ENCODE results near the gene DGCR6. TPM values are rescaled to one million over a fixed set of nuclear protein-coding genes. Genes with fewer than 3 reads are reported as not detected.

Gene DGCR6
- total and polyA plus RNA-seq, 2 experiments from 2014 or later: 1.4 to 2.3 TPM

GRCh38 chr22:18925368-18926064 is 19.4 kb downstream of the DGCR6 start:
- H4K20me1 ChIP-seq (replicated peaks; ENCODE audit: insufficient read depth): no peaks in the 10 kb centered on the region
- H3K27me3 Mint-ChIP-seq (ENCODE audit: insufficient read depth, low read depth, poor library complexity): no peaks in the 10 kb centered on the region
- H3K4me3 ChIP-seq: no peak overlapping the region
- no peak for ATAC-seq
- H3K9me3 Mint-ChIP-seq: no peaks in the 10 kb centered on the region
- H3K9me2 ChIP-seq (ENCODE audit: insufficient read depth): no peaks in the 10 kb centered on the region
- H2AFZ ChIP-seq: no peak overlapping the region
- H3K27ac Mint-ChIP-seq: no peak overlapping the region
- no peak overlapping the region for H3K4me3 Mint-ChIP-seq
- no peaks in the 10 kb centered on the region for H3K4me1 Mint-ChIP-seq
- H3K27me3 ChIP-seq (ENCODE audit: insufficient read depth): no peaks in the 10 kb centered on the region
- no peaks in the 10 kb centered on the region for H3K36me3 Mint-ChIP-seq (ENCODE audit: low read depth)
- TF ChIP-seq ZNF114 (CRISPR knock-in tag; IDR thresholded peaks at IDR 0.05) (no peak), EZH2 (IDR thresholded peaks at IDR 0.05; ENCODE audit: low read depth, unreplicated experiment) (no peak), NANOG (IDR thresholded peaks at IDR 0.05; ENCODE audit: borderline replicate concordance) (no peak), ZNF462 (CRISPR knock-in tag; IDR thresholded peaks at IDR 0.05) (no peak), CTCF (conservative IDR thresholded peaks at IDR 0.05; ENCODE audit: low read depth in 2 of 2) (no peak), POLR2AphosphoS5 (IDR thresholded peaks at IDR 0.05; ENCODE audit: low read depth) (no peak), ZNF331 (CRISPR knock-in tag; IDR thresholded peaks at IDR 0.05; ENCODE audit: low read depth) (no peak), CREB1 (CRISPR knock-in tag; IDR thresholded peaks at IDR 0.05; ENCODE audit: low read depth) (no peak), REST (IDR thresholded peaks at IDR 0.05; ENCODE audit: unreplicated experiment) (no peak), JUNB (IDR thresholded peaks at IDR 0.05; ENCODE audit: unreplicated experiment) (no peak), EZH2phosphoT487 (IDR thresholded peaks at IDR 0.05; ENCODE audit: unreplicated experiment) (no peak)
- no peaks in the 10 kb centered on the region for H3F3A ChIP-seq (replicated peaks; ENCODE audit: low read depth)
- no peaks in the 10 kb centered on the region for H3K36me3 ChIP-seq (ENCODE audit: insufficient read depth)
- H3K27ac ChIP-seq (ENCODE audit: low read depth): no peak overlapping the region
- no peak for DNase-seq (ENCODE audit: low spot score)
- no peaks in the 10 kb centered on the region for H3K79me2 ChIP-seq (replicated peaks; ENCODE audit: insufficient read depth)
- H3K4me1 ChIP-seq (ENCODE audit: insufficient read depth): no peaks in the 10 kb centered on the region
- H3K4me2 ChIP-seq: no peak overlapping the region

Data from GM23338 (cell line).